ENCODE results near the gene OPRL1. TPM values are rescaled to one million over a fixed set of nuclear protein-coding genes. Genes with fewer than 3 reads are reported as not detected.

The OPRL1 gene
- total RNA-seq, 1 donor from 2014 or later = 0.52 TPM

DNA sequence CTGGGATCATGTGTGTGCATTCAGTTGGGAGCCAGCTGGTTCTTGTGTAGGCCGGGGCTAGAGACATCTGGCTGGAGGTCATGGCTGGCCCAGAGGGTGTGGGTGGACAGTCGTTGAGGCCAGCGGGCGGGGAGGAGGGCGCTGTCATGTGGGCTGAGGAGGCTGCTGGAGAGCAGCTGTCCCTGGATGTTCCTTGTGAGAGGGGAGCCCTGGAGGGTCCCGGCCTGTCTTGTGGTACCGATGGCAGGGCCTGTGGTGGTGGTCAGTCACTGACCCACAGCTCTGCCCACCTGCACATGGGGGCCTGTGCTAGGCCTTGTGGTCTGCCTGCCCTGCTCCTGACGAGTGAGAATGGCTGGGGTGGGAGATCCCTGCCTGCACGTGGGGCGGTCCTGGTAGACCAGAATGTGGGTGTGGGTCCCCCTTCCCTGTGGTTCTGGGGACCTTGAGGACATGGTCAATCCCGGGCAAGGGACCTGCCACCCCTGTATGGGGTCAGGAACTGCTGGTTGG is 45.8 kb upstream of the OPRL1 start:
- no peak for DNase-seq
- intact Hi-C loops (cut with micrococcal nuclease) = no loop called here
- Histone ChIP-seq H3K4me1 (peaks cover 29% of the 10 kb centered on the region), H3K27me3 (ENCODE audit: low read depth) (peaks cover 33% of the 10 kb centered on the region), H3K36me3 (peaks cover 59% of the 10 kb centered on the region), H3K9me3 (replicated peaks) (no peaks in the 10 kb centered on the region), H3K27ac (replicated peaks) (no peak overlapping the region), H3K4me3 (no peak overlapping the region)
- TF ChIP-seq, protein P1, sequence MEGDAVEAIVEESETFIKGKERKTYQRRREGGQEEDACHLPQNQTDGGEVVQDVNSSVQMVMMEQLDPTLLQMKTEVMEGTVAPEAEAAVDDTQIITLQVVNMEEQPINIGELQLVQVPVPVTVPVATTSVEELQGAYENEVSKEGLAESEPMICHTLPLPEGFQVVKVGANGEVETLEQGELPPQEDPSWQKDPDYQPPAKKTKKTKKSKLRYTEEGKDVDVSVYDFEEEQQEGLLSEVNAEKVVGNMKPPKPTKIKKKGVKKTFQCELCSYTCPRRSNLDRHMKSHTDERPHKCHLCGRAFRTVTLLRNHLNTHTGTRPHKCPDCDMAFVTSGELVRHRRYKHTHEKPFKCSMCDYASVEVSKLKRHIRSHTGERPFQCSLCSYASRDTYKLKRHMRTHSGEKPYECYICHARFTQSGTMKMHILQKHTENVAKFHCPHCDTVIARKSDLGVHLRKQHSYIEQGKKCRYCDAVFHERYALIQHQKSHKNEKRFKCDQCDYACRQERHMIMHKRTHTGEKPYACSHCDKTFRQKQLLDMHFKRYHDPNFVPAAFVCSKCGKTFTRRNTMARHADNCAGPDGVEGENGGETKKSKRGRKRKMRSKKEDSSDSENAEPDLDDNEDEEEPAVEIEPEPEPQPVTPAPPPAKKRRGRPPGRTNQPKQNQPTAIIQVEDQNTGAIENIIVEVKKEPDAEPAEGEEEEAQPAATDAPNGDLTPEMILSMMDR (IDR thresholded peaks at IDR 0.05; ENCODE audit: borderline replicate concordance) = no peak

DNA sequence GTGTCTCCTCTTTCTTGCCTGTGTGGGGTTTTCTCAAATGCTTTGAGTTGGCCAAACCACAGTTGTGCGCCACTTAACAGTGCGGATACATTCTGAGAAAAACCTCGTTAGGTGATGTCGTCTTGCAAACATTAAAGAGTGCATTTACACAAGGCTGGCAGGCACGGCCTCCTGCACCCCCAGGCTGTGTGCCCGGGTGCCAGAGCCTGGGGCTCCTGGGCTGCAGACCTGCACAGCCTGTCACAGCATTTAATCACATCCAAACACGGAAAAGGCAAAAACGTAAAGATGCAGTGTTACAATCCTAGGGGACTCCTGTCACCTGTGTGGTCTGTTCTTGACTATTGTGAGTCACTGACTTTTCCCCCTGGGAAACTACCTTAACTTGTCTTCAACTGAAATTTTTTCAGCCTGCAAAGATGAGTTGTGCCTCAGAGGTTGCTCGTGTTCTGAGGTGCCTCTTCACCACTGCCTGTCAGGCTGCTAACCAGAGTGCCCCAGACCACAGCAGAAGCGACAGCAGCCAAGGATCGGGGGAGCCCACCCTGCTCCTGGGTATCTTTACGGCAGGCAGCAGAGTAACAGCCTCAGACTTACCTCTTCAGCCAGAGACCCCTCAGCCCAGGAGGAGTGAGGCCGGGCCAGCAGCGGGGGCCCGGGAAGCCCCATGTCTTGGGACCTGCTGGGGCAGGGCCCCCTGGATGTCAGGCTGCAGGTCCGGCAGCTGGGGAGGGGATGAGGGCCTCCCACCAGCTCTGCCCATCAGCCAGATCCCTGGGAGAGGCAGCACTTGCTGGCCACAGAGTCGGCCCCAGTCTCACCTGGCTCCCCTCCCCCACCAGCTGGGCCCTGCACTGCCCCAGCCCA is 44.6 kb upstream of the OPRL1 start:
- intact Hi-C loops (cut with micrococcal nuclease) = no loop called here
- TF ChIP-seq, protein P1 (IDR thresholded peaks at IDR 0.05; ENCODE audit: borderline replicate concordance) = no peak
- DNase-seq = no peak
- no peak overlapping the region for H3K27ac ChIP-seq (replicated peaks)
- H3K9me3 ChIP-seq (replicated peaks) = no peaks in the 10 kb centered on the region
- peaks cover 45% of the 10 kb centered on the region for H3K27me3 ChIP-seq (ENCODE audit: low read depth)
- H3K4me3 ChIP-seq = no peak overlapping the region
- H3K4me1 ChIP-seq = peaks cover 42% of the 10 kb centered on the region
- peaks cover 47% of the 10 kb centered on the region for H3K36me3 ChIP-seq

DNA sequence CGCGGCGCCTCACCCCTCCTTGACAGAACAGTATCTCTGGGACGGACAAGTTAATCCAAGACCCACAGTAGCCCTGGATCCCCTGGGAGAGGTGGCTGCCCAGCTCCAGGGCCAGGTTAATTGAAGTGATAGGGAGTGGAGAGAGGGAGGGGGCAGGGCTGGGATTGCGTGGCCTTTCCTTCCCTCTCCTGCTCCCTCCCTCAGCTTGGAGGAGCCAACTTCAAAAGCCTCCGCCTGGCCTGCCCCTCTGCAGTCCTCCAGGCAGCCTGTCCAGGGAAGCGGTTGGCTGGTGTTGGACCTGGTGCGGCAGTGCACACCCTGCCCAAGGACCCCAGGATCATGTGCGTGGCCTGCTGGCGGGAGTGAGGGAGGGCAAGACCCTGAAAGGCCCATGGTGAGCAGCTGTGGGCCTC is 43.9 kb upstream of the OPRL1 start, which contains the start of gene C20orf204:
TSS of gene C20orf204 (plus strand) at position 250 of the 413 bp plus-strand sequence. CDS start at position 392, 142 bp downstream.
- intact Hi-C loops (cut with micrococcal nuclease) = no loop called here
- Histone ChIP-seq H3K36me3 (peaks cover 40% of the 10 kb centered on the region), H3K4me1 (peaks cover 48% of the 10 kb centered on the region), H3K27ac (replicated peaks) (no peak within 1 kb of the TSS), H3K4me3 (no peak within 1 kb of the TSS), H3K9me3 (replicated peaks) (no peaks in the 10 kb centered on the region), H3K27me3 (ENCODE audit: low read depth) (peaks cover 52% of the 10 kb centered on the region)
- no peak for DNase-seq
- TF ChIP-seq, protein P1 (IDR thresholded peaks at IDR 0.05; ENCODE audit: borderline replicate concordance) = no peak

DNA sequence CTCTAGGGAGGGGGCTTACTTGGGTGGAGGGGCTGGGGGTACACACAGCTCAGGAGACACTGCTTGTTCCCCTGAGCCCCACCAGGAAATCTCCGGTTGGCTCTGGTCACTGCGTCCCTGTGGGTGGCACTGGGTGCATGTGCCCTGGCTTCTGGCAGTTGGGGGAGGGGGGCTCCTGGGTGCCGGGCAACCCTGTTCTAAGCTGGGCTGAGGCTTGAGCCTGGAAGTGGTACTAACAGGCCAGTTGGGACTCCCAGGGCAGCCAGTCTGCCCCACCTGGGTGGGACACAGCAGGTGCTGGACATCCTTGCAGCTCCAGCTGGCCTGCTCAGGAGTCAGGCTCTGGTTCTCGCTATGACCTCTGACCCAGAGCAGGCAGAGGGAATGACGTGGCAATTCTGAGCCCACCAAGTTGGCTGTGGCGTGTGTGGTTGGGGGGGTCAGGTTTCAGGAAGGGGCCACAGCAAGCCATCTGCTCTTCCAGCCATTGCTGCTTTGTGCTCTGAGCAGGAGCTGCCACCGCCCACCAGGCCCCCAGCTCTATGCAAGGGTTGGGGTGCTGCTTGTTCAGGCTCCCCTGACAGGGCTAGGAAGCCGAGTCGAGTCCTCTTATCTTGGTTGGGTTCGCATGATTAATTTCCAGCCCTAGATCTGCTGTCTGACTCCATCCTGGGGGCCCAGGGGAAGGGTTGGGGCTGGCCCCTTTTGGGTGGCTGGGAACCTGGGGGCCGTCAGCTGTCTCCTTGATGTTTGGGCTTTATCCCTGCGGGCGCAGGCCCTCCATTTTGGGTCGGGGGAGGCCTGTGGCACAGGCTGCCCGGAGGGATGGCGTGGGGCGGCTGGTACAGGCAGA is 43.3 kb upstream of the OPRL1 start:
- H3K36me3 ChIP-seq = peaks cover 37% of the 10 kb centered on the region
- intact Hi-C loops (cut with micrococcal nuclease) = no loop called here
- no peak for DNase-seq
- H3K4me1 ChIP-seq = peaks cover 55% of the 10 kb centered on the region
- no peaks in the 10 kb centered on the region for H3K9me3 ChIP-seq (replicated peaks)
- TF ChIP-seq, protein P1 (IDR thresholded peaks at IDR 0.05; ENCODE audit: borderline replicate concordance) = no peak
- H3K4me3 ChIP-seq = no peak overlapping the region
- H3K27me3 ChIP-seq (ENCODE audit: low read depth) = peaks cover 58% of the 10 kb centered on the region
- no peak overlapping the region for H3K27ac ChIP-seq (replicated peaks)

DNA sequence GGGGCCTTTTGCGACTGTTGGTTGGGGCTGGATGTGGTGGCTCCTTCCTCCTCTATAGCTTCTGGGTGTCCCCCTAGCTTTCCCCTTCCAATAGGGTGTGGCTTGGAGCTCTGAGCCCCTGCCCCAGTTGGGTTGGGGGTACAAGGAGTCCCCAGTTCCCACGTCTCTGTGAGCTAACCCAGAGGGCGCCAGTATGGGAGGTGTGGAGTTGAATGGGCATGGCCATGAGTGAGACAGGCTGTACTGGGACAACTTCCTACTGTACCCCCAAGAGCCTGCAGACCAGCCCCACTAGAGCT is 42.7 kb upstream of the OPRL1 start:
- TF ChIP-seq, protein P1 (IDR thresholded peaks at IDR 0.05; ENCODE audit: borderline replicate concordance) = no peak
- Histone ChIP-seq H3K4me1 (peaks cover 60% of the 10 kb centered on the region), H3K4me3 (no peak overlapping the region), H3K27me3 (ENCODE audit: low read depth) (peaks cover 64% of the 10 kb centered on the region), H3K27ac (replicated peaks) (no peak overlapping the region), H3K9me3 (replicated peaks) (no peaks in the 10 kb centered on the region), H3K36me3 (peaks cover 32% of the 10 kb centered on the region)
- intact Hi-C loops (cut with micrococcal nuclease) = no loop called here
- DNase-seq = no peak

All from left ventricle myocardium inferior (tissue), 1 donor.